Heart left ventricle (tissue), 16 donors: ENCODE measurements around the gene IPO4. TPM values are rescaled to one million over a fixed set of nuclear protein-coding genes. Genes with fewer than 3 reads are reported as not detected.

Source experiments
- ATAC-seq, 4 donors: fragments of 200-7000 bp; cut with Tn5 transposase; one replicate each; pipeline ENCODE4 v1.9.1; 2020 to 2022; ENCODE audit warnings: moderate library complexity in 4 of 4, mild to moderate bottlenecking in 3 of 4, moderate number of reproducible peaks in 1 of 4
- DNase-seq, 5 donors: peaks; one replicate each; pipeline ENCODE4 v3.0.0-alpha.2; 2020
- H3K27ac ChIP-seq, 12 donors: fragments of 200-600 bp; sonication (generic) in 4 of 12; one replicate each; pipeline versions ENCODE4 v1.5.0 to v1.8.0; 2016 to 2022; ENCODE audit warnings: mild to moderate bottlenecking in 2 of 12
- H3K27me3 ChIP-seq, 9 donors: fragments of 200-600 bp; sonication (generic) in 2 of 9; one replicate each; pipeline versions ENCODE4 v1.5.1 to v1.8.0; 2016 to 2022; ENCODE audit warnings: mild to moderate bottlenecking in 3 of 9
- H3K36me3 ChIP-seq, 9 donors: fragments of 200-600 bp; sonication (generic) in 2 of 9; one replicate each; pipeline versions ENCODE4 v1.5.0 to v1.8.0; 2018 to 2022; ENCODE audit warnings: mild to moderate bottlenecking in 2 of 9
- H3K4me1 ChIP-seq, 12 donors: fragments of 200-600 bp; sonication (generic) in 4 of 12; one replicate each; pipeline versions ENCODE4 v1.5.0 to v1.8.0; 2016 to 2022; ENCODE audit warnings: mild to moderate bottlenecking in 3 of 12
- H3K4me3 ChIP-seq, 12 donors: fragments of 200-600 bp; sonication (generic) in 4 of 12; one replicate each; pipeline versions ENCODE4 v1.5.0 to v1.8.0; 2017 to 2022; ENCODE audit warnings: mild to moderate bottlenecking in 9 of 12, moderate library complexity in 4 of 12
- H3K9me3 ChIP-seq, 12 donors: fragments of 200-600 bp; sonication (generic) in 4 of 12; one replicate each; pipeline versions ENCODE4 v1.5.0 to v1.8.0; 2016 to 2022; ENCODE audit warnings: mild to moderate bottlenecking in 1 of 12
- CTCF ChIP-seq, 12 donors: fragments of 200-600 bp; sonication (generic) in 4 of 12; IDR thresholded peaks; one replicate each; pipeline versions ENCODE4 v1.5.0 to v1.8.0; 2018 to 2022; ENCODE audit warnings: antibody characterized with exemption in 12 of 12, mild to moderate bottlenecking in 5 of 12
- POLR2A ChIP-seq, 2 donors: fragments of 450-650 bp; IDR thresholded peaks; one replicate each; pipeline ENCODE4 v1.6.1; 2017; ENCODE audit warnings: antibody characterized with exemption in 2 of 2, mild to moderate bottlenecking in 2 of 2, moderate library complexity in 2 of 2
- WGBS, 4 donors: extraction: QIAGEN DNeasy Blood & Tissue Kit in 2 of 4; methylation state at CpG; one replicate each; pipeline versions ENCODE4 v1.1.5 to v1.1.7; 2013 to 2018; 5-methylcytosine and 5-hydroxymethylcytosine counted together
- intact Hi-C, 10 donors: fragments of 100-400 bp; cut with DNase I; formaldehyde crosslinking; loops; one replicate each; pipeline versions ENCODE4 v1.11.1 to v1.14.2; 2022
- polyA plus RNA-seq, 2 donors: library from polyadenylated mRNA; stranded (reverse); fragments of 200-250 nt; gene quantifications; one replicate each; pipeline ENCODE4 v1.2.3, GENCODE V29; 2013
- total RNA-seq, 9 donors: library from RNA; depleted of rRNA in 2 of 9; stranded (reverse); fragments of >200 nt in 2 of 9; fragmentation: NEBNext Ultra II Directional in 3 of 9; extraction: Animal tissue kit (Norgen Biotek cat#: 25700) in 3 of 9; gene quantifications; one replicate each; pipeline versions ENCODE4 v1.1.0 to v1.2.4, GENCODE V29; 2016 to 2023
- donor health status: ischemic (EF 13 %, LVEDD 7.1; RV severe dilation, severe dysfunction).
- donor health status: healthy with polysubstance abuse.
- donor health status: DM: no; HTN: yes; CAD: no.
- donor health status: DM: no; HTN: no; CAD: no.
- donor health status: ischemic (EF 25% LVEDD 6.9; RV normal size, moderate dysfunction).
- donor health status: ischemic (EF 25% LVEDD 5.7; RV mildly dilated, moderate dysfunction).
- donor health status: healthy.
- donor health status: DM: yes; HTN: yes; CAD: no.
- donor health status: ischemic (EF 35%, LVEDD 5.7; RV mildly dilated, moderate dysfunction).
- donor health status: nonischemic (EF 11% LVEDD 7.7; RV severe dilation, severe dysfunction).
- donor health status: DM: yes; HTN: yes; CAD: no.
- donor health status: PGD.
- donor health status: ischemic (EF 29% LVEDD 5.4; RV normal size, mild dysfunction).
- donor health status: nonischemic (EF 23%, LVEDD 6.1; RV moderate dilation, normal function).

IPO4 gene
- total and polyA plus RNA-seq, 11 donors: 1.8 to 40.0 (median 17.2) TPM

DNA sequence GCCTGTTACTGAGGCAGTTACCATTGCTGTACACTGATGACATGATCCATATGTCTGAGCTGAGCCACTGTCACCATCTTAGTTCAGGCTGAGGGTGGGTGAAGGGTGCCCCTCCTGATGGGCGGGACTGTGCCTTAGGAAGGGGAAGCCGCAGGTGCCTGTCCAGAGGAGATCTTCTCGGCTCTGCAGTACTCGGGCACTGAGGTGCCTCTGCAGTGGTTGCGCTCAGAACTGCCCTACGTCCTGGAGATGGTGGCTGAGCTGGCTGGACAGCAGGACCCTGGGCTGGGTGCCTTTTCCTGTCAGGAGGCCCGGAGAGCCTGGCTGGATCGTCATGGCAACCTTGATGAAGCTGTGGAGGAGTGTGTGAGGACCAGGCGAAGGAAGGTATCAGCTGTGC lies 37.6 kb downstream of the IPO4 start:
- H3K4me1 ChIP-seq: peaks cover 6 to 22% (median 14%) of the 10 kb centered on the region in 12 donors
- peaks cover 3 to 76% (median 70%) of the 10 kb centered on the region in 9 donors for H3K36me3 ChIP-seq
- no peaks in the 10 kb centered on the region for H3K27me3 ChIP-seq
- H3K4me3 ChIP-seq: no peak overlapping the region
- 83 to 90% (median 87%) methylated on average over 5 to 9 of the region's 9 CpGs for WGBS, 4 donors
- no peak for TF ChIP-seq CTCF (IDR thresholded peaks at IDR 0.05)
- no peak for TF ChIP-seq POLR2A (IDR thresholded peaks at IDR 0.05)
- intact Hi-C loops: loop anchor here in 1 of 10 donors (10.0 kb wide), 1 partner anchor 86 kb away; no protein-coding TSS in a partner anchor
- DNase-seq (peak in 1 of 5 donors; percentile 57), ATAC-seq (no peak)
- H3K27ac ChIP-seq: no peak overlapping the region
- H3K9me3 ChIP-seq: no peaks in the 10 kb centered on the region

DNA sequence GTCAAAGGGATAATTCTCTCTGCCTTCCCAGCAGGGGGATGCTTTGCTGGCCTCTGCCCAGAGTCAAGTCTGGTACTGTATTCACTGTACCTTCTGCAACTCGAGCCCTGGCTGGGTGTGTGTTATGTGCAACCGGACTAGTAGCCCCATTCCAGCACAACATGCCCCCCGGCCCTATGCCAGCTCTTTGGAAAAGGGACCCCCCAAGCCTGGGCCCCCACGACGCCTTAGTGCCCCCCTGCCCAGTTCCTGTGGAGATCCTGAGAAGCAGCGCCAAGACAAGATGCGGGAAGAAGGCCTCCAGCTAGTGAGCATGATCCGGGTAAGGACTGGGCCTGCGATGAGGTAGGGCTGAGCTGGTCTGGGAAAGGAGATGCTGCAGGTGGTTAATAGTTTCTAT lies 38.0 kb downstream of the IPO4 start:
- intact Hi-C loops: loop anchor here in 1 of 10 donors (10.0 kb wide), 1 partner anchor 86 kb away; no protein-coding TSS in a partner anchor

GRCh38 chr14:24150061-24150460 lies 38.6 kb downstream of the IPO4 start:
- no peaks in the 10 kb centered on the region for H3K27me3 ChIP-seq
- ATAC-seq (no peak), DNase-seq (peak in 1 of 5 donors; percentile 47)
- H3K36me3 ChIP-seq: peaks cover 0 to 67% (median 62%) of the 10 kb centered on the region in 9 donors
- no peak overlapping the region for H3K4me3 ChIP-seq
- intact Hi-C loops: loop anchor here in 1 of 10 donors (10.0 kb wide), 1 partner anchor 85 kb away; no protein-coding TSS in a partner anchor
- 86 to 94% (median 90%) methylated on average over 9 of the region's 9 CpGs for WGBS, 4 donors
- H3K4me1 ChIP-seq: peaks cover 6 to 31% (median 22%) of the 10 kb centered on the region in 12 donors
- H3K9me3 ChIP-seq: no peaks in the 10 kb centered on the region
- no peak for TF ChIP-seq POLR2A (IDR thresholded peaks at IDR 0.05)
- no peak for TF ChIP-seq CTCF (IDR thresholded peaks at IDR 0.05)
- H3K27ac ChIP-seq: no peak overlapping the region

More for the DNA sequence above, 38.0 kb downstream of the IPO4 start:
- no peak overlapping the region for H3K4me3 ChIP-seq
- TF ChIP-seq POLR2A (IDR thresholded peaks at IDR 0.05) (no peak), CTCF (IDR thresholded peaks at IDR 0.05) (no peak)
- no peaks in the 10 kb centered on the region for H3K9me3 ChIP-seq
- H3K27me3 ChIP-seq: no peaks in the 10 kb centered on the region
- WGBS, 4 donors: 91 to 95% (median 93%) methylated on average over 9 of the region's 9 CpGs
- H3K36me3 ChIP-seq: peaks cover 3 to 72% (median 66%) of the 10 kb centered on the region in 9 donors
- peaks cover 6 to 26% (median 18%) of the 10 kb centered on the region in 12 donors for H3K4me1 ChIP-seq
- peak in 1 of 5 donors; percentile 46 for DNase-seq
- H3K27ac ChIP-seq: no peak overlapping the region
- no peak for ATAC-seq

GRCh38 chr14:24149302-24149969 lies 39.2 kb downstream of the IPO4 start:
- ATAC-seq (no peak), DNase-seq (no peak)
- intact Hi-C loops: loop anchor here in 1 of 10 donors (5.0 kb wide), 1 partner anchor 37 kb away; the partner anchor contains the start of genes DCAF11 and NRL
- Histone ChIP-seq H3K4me1 (peaks cover 6 to 35% (median 22%) of the 10 kb centered on the region in 12 donors), H3K36me3 (peaks cover 0 to 65% (median 56%) of the 10 kb centered on the region in 9 donors), H3K27me3 (no peaks in the 10 kb centered on the region), H3K4me3 (no peak overlapping the region), H3K9me3 (no peaks in the 10 kb centered on the region), H3K27ac (no peak overlapping the region)
- no peak for TF ChIP-seq CTCF (IDR thresholded peaks at IDR 0.05)
- TF ChIP-seq POLR2A (IDR thresholded peaks at IDR 0.05): no peak
- WGBS, 4 donors: 90 to 95% (median 94%) methylated on average over 3 of the region's 3 CpGs
